IMR-90 (cell line): ENCODE data around the gene STPG4. TPM values are rescaled to one million over a fixed set of nuclear protein-coding genes. Genes with fewer than 3 reads are reported as not detected.
A peak's percentile ranks its signal among the peaks of the same experiment; 100 is the strongest.

Experiments
- ATAC-seq: fragments of 200-7000 bp; cut with Tn5 transposase; 2 replicates; pipeline ENCODE4 v1.9.1; 2020; ENCODE audit warnings: low read depth, mild to moderate bottlenecking, moderate library complexity
- BruUV-seq: library from RNA; stranded (reverse); fragments of 400-500 nt; replicated peaks from 2 replicates; lab custom pipeline; 2021; lab: Mats Ljungman, UMichigan
- CTCF ChIA-PET: fragments of 300-600 bp; formaldehyde crosslinking; extraction: SDS; loops from one replicate; lab custom pipeline; 2021; ENCODE audit warnings: antibody characterized with exemption; lab: Yijun Ruan, JAX
- POLR2A ChIA-PET: fragments of 300-600 bp; sonication (Branson Sonifier 250); formaldehyde crosslinking; loops from one replicate; lab custom pipeline; 2022; ENCODE audit warnings: antibody characterized with exemption; ENCODE audit not compliant: unreplicated experiment; lab: Charles Lee
- DNase-seq: peaks from one replicate; pipeline ENCODE4 v3.0.0; 2013
- H2AFZ ChIP-seq: replicated peaks from 2 replicates; pipeline ENCODE3; 2013; ENCODE audit warnings: low read length, mild to moderate bottlenecking; ENCODE audit not compliant: poor library complexity
- H2AK5ac ChIP-seq: 2 replicates; pipeline ENCODE4 v1.6.1; 2013; ENCODE audit warnings: low read depth, low read length, inconsistent platforms
- H2AK9ac ChIP-seq: replicated peaks from 2 replicates; pipeline ENCODE3; 2013; ENCODE audit warnings: mild to moderate bottlenecking, low read depth, low read length, moderate library complexity; ENCODE audit not compliant: poor library complexity
- H2BK120ac ChIP-seq: 2 replicates; pipeline ENCODE4 v1.6.1; 2013; ENCODE audit warnings: low read depth, low read length, inconsistent platforms
- H2BK15ac ChIP-seq: 3 replicates; pipeline ENCODE4 v1.6.1; 2013; ENCODE audit warnings: low read depth, low read length, inconsistent platforms
- H2BK20ac ChIP-seq: 2 replicates; pipeline ENCODE4 v1.6.1; 2013; ENCODE audit warnings: low read depth, mild to moderate bottlenecking, inconsistent platforms, low read length, moderate library complexity
- H2BK5ac ChIP-seq: 2 replicates; pipeline ENCODE4 v1.6.1; 2013; ENCODE audit warnings: mild to moderate bottlenecking, low read depth, low read length, inconsistent platforms; ENCODE audit not compliant: poor library complexity, severe bottlenecking
- H3K14ac ChIP-seq: replicated peaks from 2 replicates; pipeline ENCODE4 v1.6.1; 2013; ENCODE audit warnings: low read depth, low read length, inconsistent platforms
- H3K18ac ChIP-seq: 2 replicates; pipeline ENCODE4 v1.6.1; 2013; ENCODE audit warnings: low read depth, low read length, control low read depth
- H3K23ac ChIP-seq: 2 replicates; pipeline ENCODE4 v1.6.1; 2013; ENCODE audit warnings: low read depth, low read length, inconsistent platforms
- H3K27ac ChIP-seq: 2 replicates; pipeline ENCODE4 v1.5.1; 2013; ENCODE audit warnings: mild to moderate bottlenecking, control low read depth, low read length; ENCODE audit not compliant: insufficient read depth
- H3K27me3 ChIP-seq: 2 replicates; pipeline ENCODE4 v1.6.1; 2013; ENCODE audit warnings: low read length; ENCODE audit not compliant: control insufficient read depth, insufficient read depth
- H3K36me3 ChIP-seq: 2 replicates; pipeline ENCODE4 v1.6.1; 2013; ENCODE audit warnings: low read length, mixed read lengths; ENCODE audit not compliant: control insufficient read depth, insufficient read depth
- H3K4ac ChIP-seq: 2 replicates; pipeline ENCODE4 v1.6.1; 2013; ENCODE audit warnings: low read depth, low read length, inconsistent platforms
- H3K4me1 ChIP-seq: 2 replicates; pipeline ENCODE4 v1.6.1; 2013; ENCODE audit warnings: low read length, mixed read lengths; ENCODE audit not compliant: control insufficient read depth, insufficient read depth
- H3K4me2 ChIP-seq: 2 replicates; pipeline ENCODE4 v1.6.1; 2013; ENCODE audit warnings: low read depth, mild to moderate bottlenecking, control low read depth, low read length, moderate library complexity
- H3K4me3 ChIP-seq: 2 replicates; pipeline ENCODE4 v1.5.1; 2013; ENCODE audit warnings: low read depth, mild to moderate bottlenecking, control low read depth, low read length, moderate library complexity; ENCODE audit not compliant: insufficient read depth
- H3K56ac ChIP-seq: 2 replicates; pipeline ENCODE4 v1.6.1; 2013; ENCODE audit warnings: low read length, inconsistent platforms; ENCODE audit not compliant: insufficient read depth; ENCODE audit errors: extremely low read depth
- H3K79me1 ChIP-seq, 2 experiments: 2 replicates each; pipeline ENCODE4 v1.6.1; 2013; ENCODE audit warnings: low read length in 2 of 2, inconsistent platforms in 1 of 2, low read depth in 1 of 2
- H3K9ac ChIP-seq: 2 replicates; pipeline ENCODE4 v1.6.1; 2013; ENCODE audit warnings: low read depth, low read length, control low read depth
- H3K9me1 ChIP-seq: 2 replicates; pipeline ENCODE4 v1.6.1; 2013; ENCODE audit warnings: low read length, inconsistent platforms; ENCODE audit not compliant: insufficient read depth
- H3K9me3 ChIP-seq: 2 replicates; pipeline ENCODE4 v1.6.1; 2013; ENCODE audit warnings: low read length; ENCODE audit not compliant: control insufficient read depth, insufficient read depth
- H4K20me1 ChIP-seq: 2 replicates; pipeline ENCODE4 v1.6.1; 2013; ENCODE audit warnings: low read length, inconsistent platforms; ENCODE audit not compliant: insufficient read depth
- H4K5ac ChIP-seq: 2 replicates; pipeline ENCODE4 v1.6.1; 2013; ENCODE audit warnings: mild to moderate bottlenecking, low read depth, low read length, control low read depth
- H4K8ac ChIP-seq, 2 experiments: 2 replicates each; pipeline ENCODE4 v1.6.1; 2013; ENCODE audit warnings: low read depth in 2 of 2, low read length in 2 of 2, control low read depth in 1 of 2, inconsistent platforms in 1 of 2
- H4K91ac ChIP-seq: 2 replicates; pipeline ENCODE4 v1.6.1; 2013; ENCODE audit warnings: low read depth, low read length, inconsistent platforms; ENCODE audit not compliant: insufficient read depth
- BHLHE40 ChIP-seq: fragments of 150-350 bp; IDR thresholded peaks from 2 replicates; pipeline ENCODE4 v1.6.1; 2016; ENCODE audit warnings: mild to moderate bottlenecking, low read depth, low read length
- POLR2A ChIP-seq: IDR thresholded peaks from 2 replicates; pipeline ENCODE4 v1.6.1; 2012; ENCODE audit warnings: mild to moderate bottlenecking, low read depth, low read length
- WGBS, 2 experiments: methylation state at CpG; one replicate each; pipeline versions ENCODE4 v1.1.5 to v1.1.7; 2013; ENCODE audit warnings: missing lambda C conversion rate in 2 of 2; ENCODE audit not compliant: insufficient read length in 1 of 2; ENCODE audit errors: extremely low coverage in 2 of 2; 5-methylcytosine and 5-hydroxymethylcytosine counted together
- dilution Hi-C: fragments of 300-500 bp; cut with HindIII; formaldehyde crosslinking; loops from one replicate; pipeline ENCODE4 v1.14.3; 2018; ENCODE audit warnings: low sequenced_read_pairs; ENCODE audit not compliant: unreplicated experiment
- in situ Hi-C: fragments of 300-500 bp; cut with MboI; formaldehyde crosslinking; loops from 3 replicates; pipeline ENCODE4 v1.14.3; 2019; ENCODE audit warnings: low sequenced_read_pairs, inconsistent platforms, mixed read lengths
- intact Hi-C: fragments of 100-400 bp; cut with micrococcal nuclease; formaldehyde crosslinking; loops from 2 replicates; pipeline ENCODE4 v1.10.0; 2022
- polyA plus RNA-seq, 3 experiments: library from polyadenylated mRNA; depleted of rRNA; stranded (reverse); fragments of >200 nt; gene quantifications; 2 replicates each; pipeline ENCODE4 v1.2.3, GENCODE V29; 2012; ENCODE audit warnings: low replicate concordance in 1 of 3
- total RNA-seq: library from RNA; depleted of rRNA; stranded (reverse); fragments of >200 nt; gene quantifications from 2 replicates; pipeline ENCODE4 v1.2.3, GENCODE V29; 2012

Gene STPG4
- total and polyA plus RNA-seq, 2 of the 4 experiments (the other 2 are of a cell fraction) = 0.12 to 0.18 TPM

DNA sequence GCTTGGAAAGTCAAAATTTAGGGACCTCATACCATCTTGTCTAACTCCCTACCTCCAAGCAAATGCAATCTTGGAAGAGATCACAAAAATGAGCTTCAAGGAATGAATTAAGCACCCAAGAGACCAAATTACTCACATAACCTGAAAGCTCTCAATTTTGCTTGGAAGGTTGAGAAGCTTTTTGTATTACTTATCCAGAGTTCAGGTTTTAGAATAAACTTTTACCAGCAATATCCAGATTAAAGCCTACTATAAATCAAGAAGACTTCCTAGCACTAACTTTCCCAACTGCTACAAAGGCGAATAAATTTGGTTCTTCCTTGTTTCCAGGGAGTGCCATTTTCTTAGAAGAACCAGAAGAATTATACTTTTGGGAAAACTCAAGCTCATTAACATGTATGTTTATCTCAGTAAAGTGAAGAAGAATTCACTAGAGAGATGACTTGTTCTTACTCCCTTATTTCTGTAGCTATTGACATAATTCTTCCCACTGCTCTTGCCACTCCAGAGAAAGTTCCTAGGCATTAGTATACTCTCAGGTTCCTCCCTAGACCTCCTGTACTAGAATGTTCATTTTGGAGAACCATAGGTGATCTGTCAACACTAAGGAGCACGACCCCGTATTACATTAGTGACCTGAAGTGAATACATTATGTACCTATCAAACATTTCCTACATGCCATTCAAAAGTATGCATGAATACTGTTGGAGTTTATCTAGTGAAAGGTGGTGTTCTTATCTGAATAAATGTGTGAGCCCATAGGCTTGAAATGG is 18.0 kb upstream of the STPG4 start:
- DNase-seq (no peak), ATAC-seq (no peak)
- in situ Hi-C loops = no loop called here
- BruUV-seq = TSS peak; percentile 19
- no peak overlapping the region for H4K8ac ChIP-seq
- H4K91ac ChIP-seq = no peak overlapping the region
- H3K14ac ChIP-seq = peak overlapping the region; percentile 43; the same call in 1 of the 2 replicates
- peaks cover 10% of the 10 kb centered on the region for H3K4me1 ChIP-seq
- CTCF ChIA-PET = interaction anchor here (0.7 to 2.4 kb wide), 2 partner anchors 31 to 150 kb away, joined by 3 to 10 read pairs; no protein-coding TSS in a partner anchor
- H3K9me3 ChIP-seq = no peaks in the 10 kb centered on the region
- no peaks in the 10 kb centered on the region; the same call in 1 of the 2 replicates for H3K9me1 ChIP-seq
- H2AFZ ChIP-seq = no peak overlapping the region
- H3K23ac ChIP-seq = peak overlapping the region; percentile 70; the same call in 1 of the 2 replicates
- peak overlapping the region; percentile 18; the same call in 1 of the 2 replicates for H3K56ac ChIP-seq
- no peak overlapping the region for H3K18ac ChIP-seq
- no peak overlapping the region for H2AK9ac ChIP-seq
- no peak overlapping the region for H3K4ac ChIP-seq
- TF ChIP-seq BHLHE40 (no peak), POLR2A (peak; percentile 50; the same call in 1 of the 2 replicates)
- no CpG with 5 or more reads among the region's 3 CpGs for WGBS, 2 experiments
- H3K27ac ChIP-seq = no peak overlapping the region
- dilution Hi-C loops = no loop called here
- no peak overlapping the region for H2AK5ac ChIP-seq
- H4K20me1 ChIP-seq = peaks cover 80% of the 10 kb centered on the region
- POLR2A ChIA-PET = interaction anchor here (0.5 to 1.6 kb wide), 10 partner anchors 48 to 183 kb away, joined by 3 to 19 read pairs (median 4); no protein-coding TSS in a partner anchor
- no peaks in the 10 kb centered on the region for H3K27me3 ChIP-seq
- H3K9ac ChIP-seq = peak overlapping the region; percentile 100; the same call in 1 of the 2 replicates
- intact Hi-C loops = loop anchor here (5.0 kb wide), 1 partner anchor 156 kb away; no protein-coding TSS in a partner anchor
- no peak overlapping the region for H2BK15ac ChIP-seq
- H3K36me3 ChIP-seq = peaks cover 17% of the 10 kb centered on the region
- H3K4me3 ChIP-seq = peak overlapping the region; percentile 89
- H2BK20ac ChIP-seq = no peak overlapping the region
- peak overlapping the region; percentile 97 for H3K4me2 ChIP-seq
- H2BK5ac ChIP-seq = peak overlapping the region; percentile 25
- H2BK120ac ChIP-seq = no peak overlapping the region
- H3K79me1 ChIP-seq = peaks cover 3 to 12% of the 10 kb centered on the region in 2 experiments; a peak in 3 of 4 replicates
- H4K5ac ChIP-seq = no peak overlapping the region
